Heart left ventricle (tissue), 13 donors: ENCODE data around the gene CADPS2.

ENCODE experiments used
- POLR2A ChIP-seq, 2 donors: fragments of 450-650 bp; IDR thresholded peaks; one replicate each; pipeline ENCODE4 v1.6.1; 2017; ENCODE audit warnings: antibody characterized with exemption in 2 of 2, mild to moderate bottlenecking in 2 of 2, moderate library complexity in 2 of 2
- TF ChIP-seq, protein P1 (sequence below), 12 donors: fragments of 200-600 bp; sonication (generic) in 4 of 12; IDR thresholded peaks; one replicate each; pipeline versions ENCODE4 v1.5.0 to v1.8.0; 2018 to 2022; ENCODE audit warnings: antibody characterized with exemption in 12 of 12, mild to moderate bottlenecking in 5 of 12
- donor health status: ischemic (EF 13 %, LVEDD 7.1; RV severe dilation, severe dysfunction).
- donor health status: DM: no; HTN: yes; CAD: no.
- donor health status: DM: no; HTN: no; CAD: no.
- donor health status: ischemic (EF 25% LVEDD 6.9; RV normal size, moderate dysfunction).
- donor health status: ischemic (EF 25% LVEDD 5.7; RV mildly dilated, moderate dysfunction).
- donor health status: ischemic (EF 35%, LVEDD 5.7; RV mildly dilated, moderate dysfunction).
- donor health status: nonischemic (EF 11% LVEDD 7.7; RV severe dilation, severe dysfunction).
- donor health status: DM: yes; HTN: yes; CAD: no.
- donor health status: PGD.
- donor health status: ischemic (EF 29% LVEDD 5.4; RV normal size, mild dysfunction).
- donor health status: nonischemic (EF 23%, LVEDD 6.1; RV moderate dilation, normal function).

DNA sequence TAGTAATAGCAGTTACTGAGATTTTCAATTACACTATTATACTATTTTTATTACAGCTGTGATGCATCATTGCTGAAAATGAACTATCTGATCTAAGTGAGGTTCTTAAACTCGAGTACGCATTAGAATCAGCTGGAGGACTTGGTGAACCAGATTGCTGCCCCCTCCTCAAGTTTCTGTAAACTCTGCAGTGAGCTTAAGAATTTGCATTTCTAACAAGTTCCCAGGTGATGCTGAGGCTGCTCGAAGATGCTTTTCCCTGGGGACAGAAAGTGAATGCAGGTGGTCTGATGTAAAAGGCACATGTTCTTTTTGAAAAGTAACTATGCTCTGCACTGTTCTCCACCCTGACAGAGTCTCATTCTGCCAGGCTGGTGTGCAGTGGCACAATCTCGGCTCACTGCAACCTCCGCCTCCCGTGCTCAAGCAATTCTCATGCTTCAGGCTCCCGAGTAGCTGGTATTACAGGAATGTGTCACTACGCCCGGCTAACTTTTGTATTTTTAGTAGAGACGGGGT is 199.8 kb downstream of the CADPS2 start:
- TF ChIP-seq, protein P1, sequence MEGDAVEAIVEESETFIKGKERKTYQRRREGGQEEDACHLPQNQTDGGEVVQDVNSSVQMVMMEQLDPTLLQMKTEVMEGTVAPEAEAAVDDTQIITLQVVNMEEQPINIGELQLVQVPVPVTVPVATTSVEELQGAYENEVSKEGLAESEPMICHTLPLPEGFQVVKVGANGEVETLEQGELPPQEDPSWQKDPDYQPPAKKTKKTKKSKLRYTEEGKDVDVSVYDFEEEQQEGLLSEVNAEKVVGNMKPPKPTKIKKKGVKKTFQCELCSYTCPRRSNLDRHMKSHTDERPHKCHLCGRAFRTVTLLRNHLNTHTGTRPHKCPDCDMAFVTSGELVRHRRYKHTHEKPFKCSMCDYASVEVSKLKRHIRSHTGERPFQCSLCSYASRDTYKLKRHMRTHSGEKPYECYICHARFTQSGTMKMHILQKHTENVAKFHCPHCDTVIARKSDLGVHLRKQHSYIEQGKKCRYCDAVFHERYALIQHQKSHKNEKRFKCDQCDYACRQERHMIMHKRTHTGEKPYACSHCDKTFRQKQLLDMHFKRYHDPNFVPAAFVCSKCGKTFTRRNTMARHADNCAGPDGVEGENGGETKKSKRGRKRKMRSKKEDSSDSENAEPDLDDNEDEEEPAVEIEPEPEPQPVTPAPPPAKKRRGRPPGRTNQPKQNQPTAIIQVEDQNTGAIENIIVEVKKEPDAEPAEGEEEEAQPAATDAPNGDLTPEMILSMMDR (IDR thresholded peaks at IDR 0.05), result no peak
- no peak for TF ChIP-seq POLR2A (IDR thresholded peaks at IDR 0.05)
